ENCODE measurements around the gene VIM. TPM values are rescaled to one million over a fixed set of nuclear protein-coding genes. Genes with fewer than 3 reads are reported as not detected.

The VIM gene
- total and polyA plus RNA-seq, 2 donors (not counting 1 experiment from before 2014, with no cell fraction given): 343 to 375 TPM

GRCh38 chr10:17276756-17277424 lies 48.8 kb downstream of the VIM start:
- no peak for TF ChIP-seq EZH2 (IDR thresholded peaks at IDR 0.05; ENCODE audit: borderline replicate concordance, insufficient read depth, low read depth, low read length, poor library complexity, severe bottlenecking)
- TF ChIP-seq, protein P1, sequence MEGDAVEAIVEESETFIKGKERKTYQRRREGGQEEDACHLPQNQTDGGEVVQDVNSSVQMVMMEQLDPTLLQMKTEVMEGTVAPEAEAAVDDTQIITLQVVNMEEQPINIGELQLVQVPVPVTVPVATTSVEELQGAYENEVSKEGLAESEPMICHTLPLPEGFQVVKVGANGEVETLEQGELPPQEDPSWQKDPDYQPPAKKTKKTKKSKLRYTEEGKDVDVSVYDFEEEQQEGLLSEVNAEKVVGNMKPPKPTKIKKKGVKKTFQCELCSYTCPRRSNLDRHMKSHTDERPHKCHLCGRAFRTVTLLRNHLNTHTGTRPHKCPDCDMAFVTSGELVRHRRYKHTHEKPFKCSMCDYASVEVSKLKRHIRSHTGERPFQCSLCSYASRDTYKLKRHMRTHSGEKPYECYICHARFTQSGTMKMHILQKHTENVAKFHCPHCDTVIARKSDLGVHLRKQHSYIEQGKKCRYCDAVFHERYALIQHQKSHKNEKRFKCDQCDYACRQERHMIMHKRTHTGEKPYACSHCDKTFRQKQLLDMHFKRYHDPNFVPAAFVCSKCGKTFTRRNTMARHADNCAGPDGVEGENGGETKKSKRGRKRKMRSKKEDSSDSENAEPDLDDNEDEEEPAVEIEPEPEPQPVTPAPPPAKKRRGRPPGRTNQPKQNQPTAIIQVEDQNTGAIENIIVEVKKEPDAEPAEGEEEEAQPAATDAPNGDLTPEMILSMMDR (IDR thresholded peaks at IDR 0.05): no peak
- Histone ChIP-seq H3K4me3 (ENCODE audit: control extremely low read depth in 1 of 5, extremely low read depth in 1 of 5, insufficient read depth in 1 of 5, low read depth in 2 of 5, low read length in 4 of 5) (no peak overlapping the region), H4K20me1 (ENCODE audit: control insufficient read depth, insufficient read depth, low read length, poor library complexity, severe bottlenecking) (no peaks in the 10 kb centered on the region), H3K27ac (ENCODE audit: low read length in 2 of 2) (no peak overlapping the region), H3K79me2 (ENCODE audit: control insufficient read depth, insufficient read depth, low read length) (no peaks in the 10 kb centered on the region), H2AFZ (ENCODE audit: insufficient read depth, low read depth, low read length, poor library complexity, severe bottlenecking) (no peak overlapping the region), H3K4me1 (ENCODE audit: control insufficient read depth in 2 of 2, insufficient read depth in 2 of 2, low read length in 2 of 2) (no peaks in the 10 kb centered on the region), H3K4me2 (replicated peaks; ENCODE audit: low read depth, low read length, poor library complexity, severe bottlenecking) (no peak overlapping the region), H3K27me3 (replicated peaks in 1 of 4; ENCODE audit: control extremely low read depth in 1 of 4, control insufficient read depth in 3 of 4, insufficient read depth in 4 of 4, low read length in 3 of 4) (peaks cover 0 to 6% (median 3%) of the 10 kb centered on the region in 4 experiments), H3K9me3 (ENCODE audit: control extremely low read depth in 1 of 3, control insufficient read depth in 2 of 3, insufficient read depth in 1 of 3, low read length in 2 of 3) (peaks cover 0 to 4% (median 2%) of the 10 kb centered on the region in 3 donors), H3K36me3 (replicated peaks in 1 of 2; ENCODE audit: control extremely low read depth in 1 of 2, control insufficient read depth in 1 of 2, extremely low read depth in 1 of 2, insufficient read depth in 2 of 2, low read length in 1 of 2) (no peaks in the 10 kb centered on the region), H3K9ac (ENCODE audit: low read length) (no peak overlapping the region)
- CTCF ChIA-PET: interaction anchor here (0.6 to 2.1 kb wide), 2 partner anchors 8 to 461 kb away, joined by 3 to 5 read pairs; no protein-coding TSS in a partner anchor
- H3K9me3 Mint-ChIP-seq (ENCODE audit: insufficient read depth): peaks cover 4% of the 10 kb centered on the region
- H3K27me3 Mint-ChIP-seq: peaks cover 3% of the 10 kb centered on the region
- no peak overlapping the region for H3K4me3 Mint-ChIP-seq
- H3K4me1 Mint-ChIP-seq: no peaks in the 10 kb centered on the region
- DNase-seq (no peak), ATAC-seq (ENCODE audit: low read depth) (no peak)
- no peak overlapping the region for H3K27ac Mint-ChIP-seq
- POLR2A ChIA-PET: no interaction called here
- intact Hi-C loops (cut with micrococcal nuclease): no loop called here
- WGBS (ENCODE audit: insufficient coverage): 54% methylated on average over 2 of the region's 9 CpGs

- H3K4me3 ChIP-seq (ENCODE audit: control extremely low read depth in 1 of 5, extremely low read depth in 1 of 5, insufficient read depth in 1 of 5, low read depth in 2 of 5, low read length in 4 of 5): no peak overlapping the region
Observed at GRCh38 chr10:17278607-17279240, 50.7 kb downstream of the VIM start.

More at GRCh38 chr10:17278607-17279240, 50.7 kb downstream of the VIM start:
- Mint-ChIP-seq H3K27me3 (peaks cover 3% of the 10 kb centered on the region), H3K9me3 (ENCODE audit: insufficient read depth) (peaks cover 10% of the 10 kb centered on the region), H3K4me1 (no peaks in the 10 kb centered on the region), H3K4me3 (no peak overlapping the region), H3K27ac (no peak overlapping the region)
- Histone ChIP-seq H3K27ac (ENCODE audit: low read length in 2 of 2) (no peak overlapping the region), H3K4me2 (replicated peaks; ENCODE audit: low read depth, low read length, poor library complexity, severe bottlenecking) (no peak overlapping the region), H3K79me2 (ENCODE audit: control insufficient read depth, insufficient read depth, low read length) (no peaks in the 10 kb centered on the region), H2AFZ (ENCODE audit: insufficient read depth, low read depth, low read length, poor library complexity, severe bottlenecking) (no peak overlapping the region), H3K9ac (ENCODE audit: low read length) (no peak overlapping the region), H3K4me1 (ENCODE audit: control insufficient read depth in 2 of 2, insufficient read depth in 2 of 2, low read length in 2 of 2) (no peaks in the 10 kb centered on the region), H4K20me1 (ENCODE audit: control insufficient read depth, insufficient read depth, low read length, poor library complexity, severe bottlenecking) (no peaks in the 10 kb centered on the region), H3K27me3 (replicated peaks in 1 of 4; ENCODE audit: control extremely low read depth in 1 of 4, control insufficient read depth in 3 of 4, insufficient read depth in 4 of 4, low read length in 3 of 4) (peaks cover 0 to 6% (median 3%) of the 10 kb centered on the region in 4 experiments), H3K9me3 (ENCODE audit: control extremely low read depth in 1 of 3, control insufficient read depth in 2 of 3, insufficient read depth in 1 of 3, low read length in 2 of 3) (peaks cover 2 to 14% (median 12%) of the 10 kb centered on the region in 3 donors), H3K36me3 (replicated peaks in 1 of 2; ENCODE audit: control extremely low read depth in 1 of 2, control insufficient read depth in 1 of 2, extremely low read depth in 1 of 2, insufficient read depth in 2 of 2, low read length in 1 of 2) (no peaks in the 10 kb centered on the region)
- POLR2A ChIA-PET: no interaction called here
- TF ChIP-seq, protein P1 (IDR thresholded peaks at IDR 0.05): no peak
- no peak for TF ChIP-seq EZH2 (IDR thresholded peaks at IDR 0.05; ENCODE audit: borderline replicate concordance, insufficient read depth, low read depth, low read length, poor library complexity, severe bottlenecking)
- CTCF ChIA-PET: interaction anchor here (2.1 kb wide), 1 partner anchor 10 kb away, joined by 5 read pairs; no protein-coding TSS in a partner anchor
- ATAC-seq (ENCODE audit: low read depth) (no peak), DNase-seq (no peak)
- WGBS (ENCODE audit: insufficient coverage): 75% methylated on average over 3 of the region's 4 CpGs
- intact Hi-C loops (cut with micrococcal nuclease): no loop called here
